Adrenal gland (tissue), 12 donors: ENCODE results near the gene SPOCK2. TPM values are rescaled to one million over a fixed set of nuclear protein-coding genes. Genes with fewer than 3 reads are reported as not detected.
A peak's percentile ranks its signal among the peaks of the same experiment; 100 is the strongest.

ENCODE experiments used
- DNase-seq, 7 donors: peaks; one replicate each; pipeline ENCODE4 v3.0.0-alpha.2; 2019 to 2020
- H3K27ac ChIP-seq, 5 donors: fragments of 200-600 bp; sonication (generic) in 4 of 5; 1 replicate in 3 of 5; 2 replicates in 2 of 5; pipeline versions ENCODE4 v1.5.1 to v1.8.0; 2016 to 2020; ENCODE audit warnings: mild to moderate bottlenecking in 1 of 5
- H3K27me3 ChIP-seq: fragments of 200-600 bp; 2 replicates; pipeline ENCODE4 v1.8.0; 2021
- H3K36me3 ChIP-seq, 2 donors: fragments of 200-600 bp; replicated peaks in 1 of 2; 1 replicate in 1 of 2; 2 replicates in 1 of 2; pipeline versions ENCODE4 v1.5.1 to v1.8.0; 2018 to 2022
- H3K4me1 ChIP-seq, 2 donors: fragments of 200-600 bp; replicated peaks in 1 of 2; 1 replicate in 1 of 2; 2 replicates in 1 of 2; pipeline versions ENCODE4 v1.5.1 to v1.8.0; 2018 to 2021
- H3K4me3 ChIP-seq, 4 donors: fragments of 200-600 bp; sonication (generic) in 3 of 4; one replicate each; pipeline ENCODE4 v1.5.1; 2016 to 2018
- H3K9me3 ChIP-seq, 3 donors: fragments of 200-600 bp; sonication (generic) in 1 of 3; replicated peaks in 1 of 3; 1 replicate in 2 of 3; 2 replicates in 1 of 3; pipeline versions ENCODE4 v1.5.1 to v1.8.0; 2016 to 2021
- POLR2A ChIP-seq, 2 donors: fragments of 450-650 bp; IDR thresholded peaks; one replicate each; pipeline ENCODE4 v1.6.1; 2017; ENCODE audit warnings: antibody characterized with exemption in 2 of 2, mild to moderate bottlenecking in 2 of 2, moderate library complexity in 1 of 2
- WGBS, 4 donors: extraction: QIAGEN DNeasy Blood & Tissue Kit in 2 of 4; methylation state at CpG; one replicate each; pipeline versions ENCODE4 v1.1.5 to v1.1.7; 2013 to 2017; 5-methylcytosine and 5-hydroxymethylcytosine counted together
- intact Hi-C, 2 donors: fragments of 100-400 bp; cut with DNase I; formaldehyde crosslinking; loops; one replicate each; pipeline versions ENCODE4 v1.14.1 to v1.15.0; 2022 to 2023
- polyA plus RNA-seq, 3 donors: library from polyadenylated mRNA; stranded (reverse); fragments of 200-250 nt in 2 of 3; fragments of 350-450 nt in 1 of 3; fragmentation: Illumina TruSeq in 1 of 3; extraction: RNeasy Lipid Tissue Mini Kit (QIAGEN cat#74804) in 1 of 3; gene quantifications; one replicate each; pipeline ENCODE4 v1.2.3, GENCODE V29; 2013 to 2014
- total RNA-seq, 9 donors: library from RNA; depleted of rRNA in 4 of 9; stranded (reverse); fragments of >200 nt in 4 of 9; fragments of 120-200 nt in 1 of 9; fragmentation: NEBNext Ultra II Directional in 1 of 9; extraction: Animal tissue kit (Norgen Biotek cat#: 25700) in 1 of 9; gene quantifications; one replicate each; pipeline versions ENCODE4 v1.1.0 to v1.2.4, GENCODE V29; 2013 to 2023
- TF ChIP-seq, protein P1 (sequence below), 6 experiments: fragments of 450-650 bp in 4 of 6; fragments of 200-600 bp in 2 of 6; sonication (generic) in 1 of 6; IDR thresholded peaks; 1 replicate in 5 of 6; 2 replicates in 1 of 6; pipeline versions ENCODE4 v1.5.1 to v1.8.0; 2016 to 2021; ENCODE audit warnings: antibody characterized with exemption in 6 of 6, mild to moderate bottlenecking in 2 of 6, moderate library complexity in 1 of 6
- donor health status: healthy with polysubstance abuse.
- donor health status: Bipolar disorder and iron deficiency.
- donor health status: DM: yes; HTN: yes; CAD: no.
- donor health status: DM: no; HTN: no; CAD: no.
- donor health status: DM: no; HTN: no; CAD: no.
- donor health status: DM: yes; HTN: yes; CAD: no.

The SPOCK2 gene
- total and polyA plus RNA-seq, 12 donors: 11.7 to 68.9 (median 37.4) TPM

DNA sequence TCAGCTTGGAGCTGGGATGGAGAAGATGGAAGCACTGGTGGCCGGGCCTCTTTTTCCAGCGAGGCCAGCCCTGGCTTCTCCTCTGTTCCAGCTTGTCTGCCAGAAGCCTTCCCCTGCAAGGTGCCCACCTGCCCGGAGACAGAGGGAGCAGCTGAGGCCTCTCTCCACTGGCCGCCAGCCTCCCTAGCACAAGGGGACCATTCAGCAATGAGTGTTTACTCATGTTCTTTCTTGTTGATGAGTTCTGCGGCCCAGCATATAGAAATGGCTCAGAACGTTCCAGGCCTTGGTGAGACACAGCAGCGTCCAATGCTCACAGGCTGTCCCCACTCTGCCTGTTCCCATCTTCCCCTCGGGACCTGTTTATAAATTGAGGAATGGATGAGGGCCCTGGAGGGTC, 76.9 kb downstream of the SPOCK2 start:
- Histone ChIP-seq H3K4me1 (peaks cover 56 to 96% of the 10 kb centered on the region in 2 donors), H3K27ac (peak overlapping the region in 2 of 5 donors; percentile 37 to 91), H3K36me3 (peaks cover 0 to 18% of the 10 kb centered on the region in 2 donors), H3K27me3 (no peaks in the 10 kb centered on the region), H3K9me3 (no peaks in the 10 kb centered on the region), H3K4me3 (no peak overlapping the region)
- no peak for TF ChIP-seq POLR2A (IDR thresholded peaks at IDR 0.05)
- TF ChIP-seq, protein P1, sequence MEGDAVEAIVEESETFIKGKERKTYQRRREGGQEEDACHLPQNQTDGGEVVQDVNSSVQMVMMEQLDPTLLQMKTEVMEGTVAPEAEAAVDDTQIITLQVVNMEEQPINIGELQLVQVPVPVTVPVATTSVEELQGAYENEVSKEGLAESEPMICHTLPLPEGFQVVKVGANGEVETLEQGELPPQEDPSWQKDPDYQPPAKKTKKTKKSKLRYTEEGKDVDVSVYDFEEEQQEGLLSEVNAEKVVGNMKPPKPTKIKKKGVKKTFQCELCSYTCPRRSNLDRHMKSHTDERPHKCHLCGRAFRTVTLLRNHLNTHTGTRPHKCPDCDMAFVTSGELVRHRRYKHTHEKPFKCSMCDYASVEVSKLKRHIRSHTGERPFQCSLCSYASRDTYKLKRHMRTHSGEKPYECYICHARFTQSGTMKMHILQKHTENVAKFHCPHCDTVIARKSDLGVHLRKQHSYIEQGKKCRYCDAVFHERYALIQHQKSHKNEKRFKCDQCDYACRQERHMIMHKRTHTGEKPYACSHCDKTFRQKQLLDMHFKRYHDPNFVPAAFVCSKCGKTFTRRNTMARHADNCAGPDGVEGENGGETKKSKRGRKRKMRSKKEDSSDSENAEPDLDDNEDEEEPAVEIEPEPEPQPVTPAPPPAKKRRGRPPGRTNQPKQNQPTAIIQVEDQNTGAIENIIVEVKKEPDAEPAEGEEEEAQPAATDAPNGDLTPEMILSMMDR (IDR thresholded peaks at IDR 0.05): no peak
- no peak for DNase-seq
- 90 to 98% (median 95%) methylated on average over 6 to 8 of the region's 8 CpGs for WGBS, 4 donors
- intact Hi-C loops: no loop called here

DNA sequence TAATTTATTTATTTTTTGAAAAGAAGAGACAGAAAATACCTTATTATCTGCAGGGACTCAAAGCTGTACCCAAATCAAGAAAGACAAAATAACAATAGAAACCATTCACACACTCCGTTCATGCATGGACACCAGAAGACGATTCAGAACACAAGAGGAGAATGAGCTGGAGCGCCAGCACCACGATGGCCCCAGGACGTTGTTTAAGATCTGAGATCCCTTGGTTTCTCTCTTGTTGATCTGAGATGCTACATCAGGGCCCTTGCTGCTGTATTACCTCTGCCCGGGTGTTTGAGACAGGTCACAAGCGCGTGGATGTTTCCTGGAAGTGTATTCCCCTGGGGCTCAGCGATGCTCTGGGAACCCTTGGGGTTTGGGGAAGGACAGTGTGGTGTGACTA, 77.3 kb downstream of the SPOCK2 start:
- Histone ChIP-seq H3K4me1 (peaks cover 55 to 96% of the 10 kb centered on the region in 2 donors), H3K9me3 (no peaks in the 10 kb centered on the region), H3K36me3 (peaks cover 0 to 22% of the 10 kb centered on the region in 2 donors), H3K4me3 (no peak overlapping the region), H3K27me3 (no peaks in the 10 kb centered on the region), H3K27ac (peak overlapping the region in 2 of 5 donors; percentile 91)
- WGBS, 4 donors: 93 to 97% (median 96%) methylated on average over 5 to 9 of the region's 9 CpGs
- DNase-seq: no peak
- intact Hi-C loops: no loop called here
- no peak for TF ChIP-seq POLR2A (IDR thresholded peaks at IDR 0.05)
- TF ChIP-seq, protein P1 (IDR thresholded peaks at IDR 0.05): no peak

- no peaks in the 10 kb centered on the region for H3K9me3 ChIP-seq
- peak overlapping the region; percentile 34 to 91 (median 75) for H3K27ac ChIP-seq
- TF ChIP-seq, protein P1 (IDR thresholded peaks at IDR 0.05): no peak
- TF ChIP-seq POLR2A (IDR thresholded peaks at IDR 0.05): no peak
- DNase-seq: peak in 1 of 7 donors; percentile 58
- 80 to 84% (median 81%) methylated on average over 6 to 7 of the region's 7 CpGs for WGBS, 4 donors
- H3K27me3 ChIP-seq: no peaks in the 10 kb centered on the region
- H3K36me3 ChIP-seq: peaks cover 0 to 23% of the 10 kb centered on the region in 2 donors
- no peak overlapping the region for H3K4me3 ChIP-seq
- H3K4me1 ChIP-seq: peaks cover 55 to 89% of the 10 kb centered on the region in 2 donors
- intact Hi-C loops: no loop called here
Measured at GRCh38 chr10:72010234-72010973, 77.9 kb downstream of the SPOCK2 start.

DNA sequence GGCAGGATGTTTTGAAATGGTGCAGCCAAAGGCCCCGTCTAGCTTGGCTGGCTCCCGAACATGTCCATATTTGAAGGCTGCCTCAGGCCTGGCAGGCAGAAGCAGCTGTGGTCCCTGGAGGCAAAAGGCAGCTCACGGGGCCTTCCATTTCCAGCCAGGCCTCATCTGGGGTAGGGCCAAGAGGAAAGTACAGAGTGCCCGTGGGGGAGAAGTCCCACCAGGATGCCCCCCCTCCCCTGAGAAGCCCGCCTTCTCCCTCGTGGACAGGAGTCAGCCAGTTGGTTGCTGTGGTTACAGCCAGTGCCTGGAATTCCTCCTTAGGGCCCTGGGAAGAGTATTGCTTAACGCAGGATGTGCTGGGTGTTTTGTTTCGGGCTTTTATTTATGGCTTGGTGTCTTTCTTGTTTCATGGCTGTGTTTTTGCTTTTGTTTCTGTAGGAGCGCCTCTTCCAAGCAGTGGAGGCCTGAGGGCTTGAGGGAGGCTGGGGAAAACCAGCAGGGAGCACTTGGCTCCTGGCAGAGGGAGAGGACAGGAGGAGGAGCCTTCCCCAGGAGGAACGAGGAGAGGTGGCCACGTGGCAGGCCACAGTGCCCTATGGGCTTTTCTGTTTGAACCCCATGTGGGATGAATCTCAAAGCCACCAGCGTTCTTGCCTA, 78.8 kb downstream of the SPOCK2 start:
- H3K9me3 ChIP-seq: no peaks in the 10 kb centered on the region
- no peak for TF ChIP-seq POLR2A (IDR thresholded peaks at IDR 0.05)
- TF ChIP-seq, protein P1 (IDR thresholded peaks at IDR 0.05): no peak
- peak overlapping the region; percentile 34 to 91 (median 75) for H3K27ac ChIP-seq
- peaks cover 55 to 81% of the 10 kb centered on the region in 2 donors for H3K4me1 ChIP-seq
- H3K36me3 ChIP-seq: peaks cover 0 to 23% of the 10 kb centered on the region in 2 donors
- intact Hi-C loops: no loop called here
- H3K4me3 ChIP-seq: no peak overlapping the region
- no peaks in the 10 kb centered on the region for H3K27me3 ChIP-seq
- WGBS, 4 donors: 18 to 28% (median 25%) methylated on average over 9 to 12 of the region's 12 CpGs
- DNase-seq: peak; percentile 67 to 96 (median 88)
